HG02759 (cell line): ENCODE data around the gene C1orf105.
A peak's percentile ranks its signal among the peaks of the same experiment; 100 is the strongest.
"Not testable (repeated sequence)": the region's sequence is repeated elsewhere in the genome, so short reads cannot be mapped to it uniquely, and the experiment has no call there.

Experiments
- ATAC-seq: cut with Tn5 transposase; IDR thresholded peaks from one replicate; pipeline ENCODE4 v1.9.1; 2021; ENCODE audit warnings: mild to moderate bottlenecking, moderate library complexity; ENCODE audit not compliant: unreplicated experiment

The C1orf105 gene

GRCh38 chr1:172420385-172420784 lies at the start of gene C1orf105:
TSS of gene C1orf105 (plus strand) at chr1:172420685. CDS start at chr1:172420886, 201 bp downstream.
- ATAC-seq: no peak

- ATAC-seq: not testable (repeated sequence)
Observed at GRCh38 chr1:172371646-172372045, 48.8 kb upstream of the C1orf105 start.

- no peak for ATAC-seq
Observed at GRCh38 chr1:172373864-172374263, 46.6 kb upstream of the C1orf105 start.

GRCh38 chr1:172375211-172375631 lies 45.3 kb upstream of the C1orf105 start:
- ATAC-seq: no peak

GRCh38 chr1:172376431-172376830 lies 44.1 kb upstream of the C1orf105 start:
- no peak for ATAC-seq

GRCh38 chr1:172377565-172377964 lies 42.9 kb upstream of the C1orf105 start:
- no peak for ATAC-seq

- no peak for ATAC-seq
Observed at GRCh38 chr1:172378109-172378760, 42.2 kb upstream of the C1orf105 start.

- ATAC-seq: peak; percentile 91
Observed at GRCh38 chr1:172380441-172381244, 39.8 kb upstream of the C1orf105 start.

- ATAC-seq: no peak
Observed at GRCh38 chr1:172381946-172382345, 38.5 kb upstream of the C1orf105 start.

- no peak for ATAC-seq
Observed at GRCh38 chr1:172382406-172382805, 38.1 kb upstream of the C1orf105 start.

GRCh38 chr1:172382990-172383389 lies 37.5 kb upstream of the C1orf105 start:
- ATAC-seq: no peak

- no peak for ATAC-seq
Observed at GRCh38 chr1:172383536-172383935, 36.9 kb upstream of the C1orf105 start.

GRCh38 chr1:172384656-172385055 lies 35.8 kb upstream of the C1orf105 start:
- no peak for ATAC-seq

GRCh38 chr1:172386046-172386445 lies 34.4 kb upstream of the C1orf105 start:
- ATAC-seq: no peak

- ATAC-seq: no peak
Observed at GRCh38 chr1:172388490-172388889, 32.0 kb upstream of the C1orf105 start.

- ATAC-seq: peak; percentile 29
Observed at GRCh38 chr1:172390301-172390682, 30.2 kb upstream of the C1orf105 start.

- peak; percentile 78 for ATAC-seq
Observed at GRCh38 chr1:172390683-172391551, 29.6 kb upstream of the C1orf105 start.

GRCh38 chr1:172391976-172392375 lies 28.5 kb upstream of the C1orf105 start:
- no peak for ATAC-seq

GRCh38 chr1:172393354-172393753 lies 27.1 kb upstream of the C1orf105 start:
- ATAC-seq: no peak

- peak; percentile 63 for ATAC-seq
Observed at GRCh38 chr1:172394141-172394751, 26.2 kb upstream of the C1orf105 start.

GRCh38 chr1:172394811-172395210 lies 25.7 kb upstream of the C1orf105 start:
- ATAC-seq: no peak
